ENCODE results near the gene PCGF5.

GRCh38 chr10:91312382-91312733 is 91.9 kb downstream of the PCGF5 start:
- TF ChIP-seq POLR2A (IDR thresholded peaks at IDR 0.05) (no peak), CTCF (IDR thresholded peaks at IDR 0.05) (no peak)
